AG04450 (cell line): ENCODE results near the gene VPS8. TPM values are rescaled to one million over a fixed set of nuclear protein-coding genes. Genes with fewer than 3 reads are reported as not detected.

Source experiments
- CTCF ChIA-PET: fragments of 300-600, 350-600 bp; formaldehyde crosslinking; extraction: SDS; loops from one replicate; lab custom pipeline; 2022; ENCODE audit warnings: antibody characterized with exemption, inconsistent platforms; lab: Charles Lee
- POLR2A ChIA-PET: fragments of 350-600 bp; formaldehyde crosslinking; extraction: SDS; loops from one replicate; lab custom pipeline; 2021; ENCODE audit warnings: antibody characterized with exemption, inconsistent platforms; lab: Yijun Ruan, JAX
- DNase-seq: peaks from one replicate; pipeline ENCODE4 v3.0.0-alpha.2; 2011; ENCODE audit warnings: low read depth, low spot score
- H3K27ac ChIP-seq: one replicate; pipeline ENCODE4 v1.5.1; 2012; ENCODE audit warnings: low read depth, low read length, control low read depth
- H3K27me3 ChIP-seq: one replicate; pipeline ENCODE4 v1.6.0; 2012; ENCODE audit warnings: low read length; ENCODE audit not compliant: control insufficient read depth, insufficient read depth
- H3K4me3 ChIP-seq: 2 replicates; pipeline ENCODE4 v1.5.1; 2011; ENCODE audit warnings: mild to moderate bottlenecking, low read depth, low read length, control low read depth
- H3K9me3 ChIP-seq: 2 replicates; pipeline ENCODE4 v1.5.1; 2012; ENCODE audit warnings: low read length; ENCODE audit not compliant: control insufficient read depth, insufficient read depth
- CTCF ChIP-seq: IDR thresholded peaks from 2 replicates; pipeline ENCODE4 v1.5.1; 2011; ENCODE audit warnings: low read depth, low read length, control low read depth, inconsistent platforms
- polyA plus RNA-seq: library from polyadenylated mRNA; depleted of rRNA; stranded (reverse); fragments of >200 nt; gene quantifications from 2 replicates; pipeline ENCODE4 v1.2.3, GENCODE V29; 2011

Gene VPS8
- polyA plus RNA-seq, 1 experiment: 40.6 TPM

- POLR2A ChIA-PET: no interaction called here
- H3K4me3 ChIP-seq: no peak overlapping the region
- no peaks in the 10 kb centered on the region for H3K27me3 ChIP-seq
- H3K27ac ChIP-seq: no peak overlapping the region
- TF ChIP-seq CTCF: no peak
- CTCF ChIA-PET: no interaction called here
- DNase-seq: no peak
- H3K9me3 ChIP-seq: no peaks in the 10 kb centered on the region
Measured at GRCh38 chr3:184965639-184966430, 153.9 kb downstream of the VPS8 start.

GRCh38 chr3:184968115-184968514, 156.1 kb downstream of the VPS8 start:
- CTCF ChIA-PET: no interaction called here

GRCh38 chr3:184970186-184970585, 158.2 kb downstream of the VPS8 start:
- no peak for TF ChIP-seq CTCF
- POLR2A ChIA-PET: no interaction called here
- H3K4me3 ChIP-seq: no peak overlapping the region
- CTCF ChIA-PET: no interaction called here
- H3K27me3 ChIP-seq: no peaks in the 10 kb centered on the region
- H3K27ac ChIP-seq: no peak overlapping the region
- no peaks in the 10 kb centered on the region for H3K9me3 ChIP-seq
- DNase-seq: no peak

More at GRCh38 chr3:184968115-184968514, 156.1 kb downstream of the VPS8 start:
- no peak for TF ChIP-seq CTCF
- no peak overlapping the region for H3K4me3 ChIP-seq
- H3K27ac ChIP-seq: no peak overlapping the region
- no peak for DNase-seq
- H3K9me3 ChIP-seq: no peaks in the 10 kb centered on the region
- no peaks in the 10 kb centered on the region for H3K27me3 ChIP-seq
- POLR2A ChIA-PET: no interaction called here

GRCh38 chr3:184977796-184978195, 165.8 kb downstream of the VPS8 start:
- ChIA-PET CTCF (interaction anchor here (0.6 kb wide), 1 partner anchor 49 kb away, joined by 3 read pairs; no protein-coding TSS in a partner anchor), POLR2A (no interaction called here)
- Histone ChIP-seq H3K9me3 (no peaks in the 10 kb centered on the region), H3K27ac (no peak overlapping the region), H3K27me3 (no peaks in the 10 kb centered on the region), H3K4me3 (no peak overlapping the region)
- no peak for DNase-seq
- no peak for TF ChIP-seq CTCF

GRCh38 chr3:184981071-184981470, 169.1 kb downstream of the VPS8 start:
- ChIA-PET POLR2A (interaction anchor here (0.7 kb wide), 1 partner anchor 25 kb away, joined by 17 read pairs; no protein-coding TSS in a partner anchor), CTCF (no interaction called here)

More at GRCh38 chr3:184981071-184981470, 169.1 kb downstream of the VPS8 start:
- no peak for TF ChIP-seq CTCF
- H3K9me3 ChIP-seq: no peaks in the 10 kb centered on the region
- no peak for DNase-seq
- H3K27me3 ChIP-seq: no peaks in the 10 kb centered on the region
- no peak overlapping the region for H3K4me3 ChIP-seq
- no peak overlapping the region for H3K27ac ChIP-seq
